Bronchial epithelial cell (primary cell): ENCODE data around the gene MIER3. TPM values are rescaled to one million over a fixed set of nuclear protein-coding genes. Genes with fewer than 3 reads are reported as not detected.

ENCODE experiments used
- DNase-seq: peaks from one replicate; pipeline ENCODE4 v3.0.0-alpha.2; 2010; ENCODE audit warnings: low read depth
- FAIRE-seq: peaks from 2 replicates; lab custom pipeline; 2011; peaks lifted over from hg19 to GRCh38; lab: Jason Lieb, UNC
- H3K27me3 ChIP-seq: 2 replicates; pipeline ENCODE4 v1.5.1; 2011; ENCODE audit warnings: low read length; ENCODE audit not compliant: control insufficient read depth, insufficient read depth
- H3K36me3 ChIP-seq: 2 replicates; pipeline ENCODE4 v1.5.1; 2011; ENCODE audit warnings: low read length; ENCODE audit not compliant: control insufficient read depth, insufficient read depth
- H3K4me3 ChIP-seq: 2 replicates; pipeline ENCODE4 v1.5.1; 2011; ENCODE audit warnings: mild to moderate bottlenecking, low read depth, low read length, control low read depth
- total RNA-seq: library from RNA; depleted of rRNA; stranded (reverse); fragments of >200 nt; gene quantifications from 2 replicates; pipeline ENCODE4 v1.2.1, GENCODE V29; 2014
- TF ChIP-seq, protein P1 (sequence below): IDR thresholded peaks from 2 replicates; pipeline ENCODE4 v1.5.1; 2011; ENCODE audit warnings: mild to moderate bottlenecking, moderate library complexity, low read length, control low read depth, inconsistent platforms; ENCODE audit not compliant: insufficient read depth, severe bottlenecking

MIER3 gene
- total RNA-seq, 1 donor from 2014 or later: 32.9 TPM

DNA sequence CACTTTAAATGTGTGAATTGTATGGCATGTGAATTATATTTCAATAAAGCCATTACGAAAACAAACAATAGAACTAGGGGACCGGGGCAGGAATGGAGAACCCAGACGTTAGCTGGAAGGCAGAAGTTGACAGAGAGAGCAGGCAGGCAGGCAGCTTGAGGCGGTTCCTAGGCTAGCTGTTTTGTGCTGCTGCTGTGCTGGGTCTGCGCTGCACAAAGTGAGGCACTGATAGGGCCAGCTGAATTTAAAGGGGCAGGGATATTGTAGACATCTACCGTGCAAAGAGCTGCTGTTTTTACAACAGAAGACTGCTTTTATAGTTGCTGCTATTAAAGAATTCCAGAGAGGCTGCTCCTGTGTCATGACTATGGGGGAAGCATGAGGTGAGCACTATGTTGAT, 21.6 kb upstream of the MIER3 start:
- TF ChIP-seq, protein P1, sequence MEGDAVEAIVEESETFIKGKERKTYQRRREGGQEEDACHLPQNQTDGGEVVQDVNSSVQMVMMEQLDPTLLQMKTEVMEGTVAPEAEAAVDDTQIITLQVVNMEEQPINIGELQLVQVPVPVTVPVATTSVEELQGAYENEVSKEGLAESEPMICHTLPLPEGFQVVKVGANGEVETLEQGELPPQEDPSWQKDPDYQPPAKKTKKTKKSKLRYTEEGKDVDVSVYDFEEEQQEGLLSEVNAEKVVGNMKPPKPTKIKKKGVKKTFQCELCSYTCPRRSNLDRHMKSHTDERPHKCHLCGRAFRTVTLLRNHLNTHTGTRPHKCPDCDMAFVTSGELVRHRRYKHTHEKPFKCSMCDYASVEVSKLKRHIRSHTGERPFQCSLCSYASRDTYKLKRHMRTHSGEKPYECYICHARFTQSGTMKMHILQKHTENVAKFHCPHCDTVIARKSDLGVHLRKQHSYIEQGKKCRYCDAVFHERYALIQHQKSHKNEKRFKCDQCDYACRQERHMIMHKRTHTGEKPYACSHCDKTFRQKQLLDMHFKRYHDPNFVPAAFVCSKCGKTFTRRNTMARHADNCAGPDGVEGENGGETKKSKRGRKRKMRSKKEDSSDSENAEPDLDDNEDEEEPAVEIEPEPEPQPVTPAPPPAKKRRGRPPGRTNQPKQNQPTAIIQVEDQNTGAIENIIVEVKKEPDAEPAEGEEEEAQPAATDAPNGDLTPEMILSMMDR: no peak
- Histone ChIP-seq H3K4me3 (no peak overlapping the region), H3K36me3 (no peaks in the 10 kb centered on the region), H3K27me3 (peaks cover 3% of the 10 kb centered on the region)
- no peak for DNase-seq
- no peak for FAIRE-seq

DNA sequence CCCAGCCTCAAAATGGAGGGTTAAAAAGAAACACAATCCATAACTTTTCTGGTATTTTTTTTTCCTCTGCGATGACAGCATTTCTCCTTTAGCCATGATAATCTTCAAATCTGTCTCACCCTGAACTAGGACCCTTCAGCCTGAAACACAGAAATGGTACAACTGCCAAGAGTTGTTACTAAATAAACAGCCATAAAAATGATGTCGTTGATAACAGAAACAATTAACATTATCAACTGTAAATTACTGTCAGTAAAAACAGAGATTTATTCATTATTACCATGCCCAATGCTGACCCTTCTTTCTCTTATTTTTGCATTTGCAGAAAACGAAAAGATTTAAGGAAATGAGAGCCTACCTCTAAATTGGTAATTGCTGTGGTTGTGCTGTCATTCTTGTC, 19.4 kb upstream of the MIER3 start:
- FAIRE-seq (no peak), DNase-seq (no peak)
- TF ChIP-seq, protein P1: no peak
- Histone ChIP-seq H3K4me3 (no peak overlapping the region), H3K36me3 (no peaks in the 10 kb centered on the region), H3K27me3 (peaks cover 3% of the 10 kb centered on the region)

DNA sequence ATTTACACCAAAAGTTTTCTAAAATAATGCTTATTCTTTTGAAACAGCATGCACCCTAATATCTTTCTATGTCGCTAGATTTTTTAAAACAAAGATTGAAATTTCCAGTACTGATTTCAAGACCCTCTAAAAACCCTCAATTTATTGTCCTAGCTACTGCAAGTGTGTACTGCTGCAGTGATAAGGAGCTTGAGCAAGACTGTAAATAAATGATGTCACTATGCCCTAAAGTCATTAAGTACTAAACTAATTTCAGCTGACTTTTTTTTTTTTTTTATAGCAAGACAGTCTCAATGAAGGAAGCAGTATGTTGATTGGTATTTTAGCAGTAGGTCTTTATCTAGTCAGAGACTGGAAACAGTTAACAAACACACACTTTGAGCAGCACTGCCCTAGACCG, 12.2 kb upstream of the MIER3 start:
- Histone ChIP-seq H3K4me3 (no peak overlapping the region), H3K36me3 (no peaks in the 10 kb centered on the region), H3K27me3 (peaks cover 12% of the 10 kb centered on the region)
- DNase-seq: peak; percentile 60
- TF ChIP-seq, protein P1: no peak
- no peak for FAIRE-seq

DNA sequence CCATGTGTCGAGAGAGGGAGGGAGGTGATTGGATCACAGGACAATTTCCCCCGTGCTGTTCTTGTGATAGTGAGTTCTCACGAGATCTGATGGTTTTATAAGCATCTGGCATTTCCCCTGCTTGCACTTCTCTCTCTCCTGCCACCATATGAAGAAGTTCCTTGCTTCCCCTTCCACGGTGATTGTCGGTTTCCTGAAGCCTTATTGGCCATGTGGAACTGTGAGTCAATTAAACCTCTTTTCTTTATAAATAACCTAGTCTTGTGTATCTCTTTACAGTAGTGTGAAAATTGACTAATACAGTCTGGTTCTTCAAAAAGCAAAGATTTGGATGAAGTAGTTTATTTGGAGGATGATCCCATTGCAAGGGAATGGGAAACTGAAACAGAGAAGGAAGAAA, 11.3 kb upstream of the MIER3 start:
- FAIRE-seq (no peak), DNase-seq (no peak)
- TF ChIP-seq, protein P1: no peak
- H3K4me3 ChIP-seq: no peak overlapping the region
- H3K36me3 ChIP-seq: no peaks in the 10 kb centered on the region
- H3K27me3 ChIP-seq: peaks cover 12% of the 10 kb centered on the region

DNA sequence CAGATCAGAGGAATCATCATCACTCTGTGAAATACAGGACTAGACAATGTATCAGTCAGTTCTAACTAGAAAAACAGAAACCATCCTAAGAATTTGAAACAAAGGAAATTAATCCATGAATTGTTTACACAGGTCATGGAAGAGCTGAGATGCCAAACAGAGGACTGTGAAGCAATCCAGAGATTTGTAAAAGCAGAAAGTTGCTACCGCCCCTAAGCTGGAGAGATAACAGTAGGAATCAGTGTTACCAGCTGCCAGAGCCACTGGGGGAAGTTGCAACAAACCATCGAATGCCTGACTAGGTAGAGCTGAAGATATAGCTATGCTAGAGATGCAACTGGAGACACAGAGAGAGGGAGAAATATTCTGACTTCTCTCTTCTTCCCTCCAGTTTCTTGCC, 10.4 kb upstream of the MIER3 start:
- no peak for FAIRE-seq
- H3K4me3 ChIP-seq: no peak overlapping the region
- H3K27me3 ChIP-seq: peaks cover 14% of the 10 kb centered on the region
- DNase-seq: no peak
- no peaks in the 10 kb centered on the region for H3K36me3 ChIP-seq
- TF ChIP-seq, protein P1: no peak

DNA sequence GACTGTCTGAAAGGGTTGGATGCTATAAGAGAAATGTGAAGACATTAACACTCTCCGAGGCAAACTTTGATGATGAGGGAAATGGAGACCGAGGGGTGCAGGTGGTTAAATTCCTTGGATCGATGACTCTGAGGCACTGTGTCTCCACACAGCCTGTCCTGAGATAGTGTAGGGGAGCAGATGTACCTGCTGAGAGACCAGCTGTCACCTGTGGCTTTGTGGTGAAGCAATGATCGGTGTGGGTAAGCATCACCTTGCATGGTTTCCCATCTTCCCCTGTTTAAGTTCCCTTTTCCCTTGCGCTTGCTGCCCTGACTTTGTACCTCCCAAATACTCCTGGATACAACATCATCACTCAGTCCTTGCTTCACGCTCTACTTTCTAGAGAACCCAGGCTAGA, 9.8 kb upstream of the MIER3 start:
- TF ChIP-seq, protein P1: no peak
- Histone ChIP-seq H3K4me3 (no peak overlapping the region), H3K36me3 (no peaks in the 10 kb centered on the region), H3K27me3 (peaks cover 14% of the 10 kb centered on the region)
- FAIRE-seq: no peak
- DNase-seq: no peak
